H1 (cell line): ENCODE results near the gene MACIR. TPM values are rescaled to one million over a fixed set of nuclear protein-coding genes. Genes with fewer than 3 reads are reported as not detected.

Source experiments
- CTCF ChIA-PET: fragments of 300-600 bp; sonication (Branson Sonifier 250); formaldehyde crosslinking; loops from one replicate; lab custom pipeline; 2021; ENCODE audit not compliant: partially characterized antibody; lab: Charles Lee
- POLR2A ChIA-PET: fragments of 300-600 bp; sonication (Branson Sonifier 250); formaldehyde crosslinking; loops from one replicate; lab custom pipeline; 2021; ENCODE audit warnings: inconsistent platforms; ENCODE audit not compliant: partially characterized antibody; lab: Charles Lee
- DNase-seq, 2 experiments: peaks; one replicate each; pipeline versions ENCODE4 v3.0.0 to v3.0.0-alpha.2; 2010 to 2022; ENCODE audit warnings: low spot score in 2 of 2, low read depth in 1 of 2, mixed read lengths in 1 of 2
- FAIRE-seq: peaks from 2 replicates; lab custom pipeline; 2011; peaks lifted over from hg19 to GRCh38; lab: Jason Lieb, UNC
- H2AFZ ChIP-seq: 2 replicates; pipeline ENCODE4 v1.8.1; 2012; ENCODE audit warnings: low read length, inconsistent platforms
- H2AK5ac ChIP-seq: 2 replicates; pipeline ENCODE4 v1.6.1; 2013; ENCODE audit warnings: low read depth, low read length
- H2BK120ac ChIP-seq: replicated peaks from 2 replicates; pipeline ENCODE3; 2013; ENCODE audit warnings: low read depth, low read length, inconsistent platforms
- H2BK12ac ChIP-seq: 2 replicates; pipeline ENCODE4 v1.6.1; 2013; ENCODE audit warnings: low read depth, low read length
- H2BK15ac ChIP-seq: 2 replicates; pipeline ENCODE4 v1.6.1; 2013; ENCODE audit warnings: low read length
- H2BK20ac ChIP-seq: 2 replicates; pipeline ENCODE4 v1.6.1; 2013; ENCODE audit warnings: low read length
- H2BK5ac ChIP-seq: 2 replicates; pipeline ENCODE4 v1.6.1; 2013; ENCODE audit warnings: low read depth, low read length
- H3K14ac ChIP-seq: 2 replicates; pipeline ENCODE4 v1.6.1; 2013; ENCODE audit warnings: inconsistent platforms; ENCODE audit not compliant: insufficient read length
- H3K18ac ChIP-seq: 2 replicates; pipeline ENCODE4 v1.6.1; 2013; ENCODE audit warnings: low read length; ENCODE audit errors: extremely low read depth
- H3K23ac ChIP-seq: 2 replicates; pipeline ENCODE4 v1.6.1; 2013; ENCODE audit warnings: inconsistent platforms; ENCODE audit not compliant: insufficient read length
- H3K23me2 ChIP-seq: 2 replicates; pipeline ENCODE4 v1.6.1; 2013; ENCODE audit warnings: low read depth, low read length
- H3K27ac ChIP-seq: 2 replicates; pipeline ENCODE4 v1.6.1; 2011; ENCODE audit warnings: low read depth, low read length, inconsistent platforms
- H3K27me3 ChIP-seq, 4 experiments: replicated peaks in 1 of 4; 1 replicate in 1 of 4; 2 replicates in 3 of 4; pipeline versions ENCODE4 v1.6.1 to v1.8.1; 2011 to 2013; ENCODE audit warnings: low read length in 3 of 4, mild to moderate bottlenecking in 3 of 4, inconsistent platforms in 2 of 4, mixed read lengths in 2 of 4, moderate library complexity in 1 of 4; ENCODE audit not compliant: control insufficient read depth in 3 of 4, insufficient read depth in 3 of 4; ENCODE audit errors: extremely low read depth in 1 of 4
- H3K36me3 ChIP-seq, 4 experiments: 2 replicates each; pipeline versions ENCODE4 v1.6.1 to v1.8.1; 2011 to 2013; ENCODE audit warnings: mild to moderate bottlenecking in 4 of 4, low read length in 3 of 4, moderate library complexity in 2 of 4, control low read depth in 1 of 4, inconsistent platforms in 1 of 4; ENCODE audit not compliant: insufficient read depth in 4 of 4, control insufficient read depth in 2 of 4
- H3K4ac ChIP-seq: replicated peaks from 2 replicates; pipeline ENCODE3; 2013; ENCODE audit warnings: low read length, low read depth, mixed read lengths, inconsistent platforms; ENCODE audit not compliant: insufficient read length
- H3K4me1 ChIP-seq, 4 experiments: replicated peaks in 1 of 4; 1 replicate in 1 of 4; 2 replicates in 3 of 4; pipeline versions ENCODE4 v1.6.1 to v1.8.1; 2011 to 2013; ENCODE audit warnings: low read length in 3 of 4, inconsistent platforms in 2 of 4, mixed read lengths in 1 of 4; ENCODE audit not compliant: insufficient read depth in 4 of 4, control insufficient read depth in 3 of 4
- H3K4me2 ChIP-seq, 2 experiments: 2 replicates each; pipeline versions ENCODE4 v1.6.1 to v1.8.1; 2011 to 2013; ENCODE audit warnings: low read depth in 2 of 2, low read length in 2 of 2, control low read depth in 1 of 2, inconsistent platforms in 1 of 2, mild to moderate bottlenecking in 1 of 2; ENCODE audit not compliant: insufficient read depth in 1 of 2
- H3K4me3 ChIP-seq, 4 experiments: fragments of 200-600, 300-600 bp in 1 of 4; sonication (generic), shearing (Covaris generic), sonication (Bioruptor Twin) in 1 of 4; 2 replicates each; pipeline versions ENCODE4 v1.5.1 to v1.8.1; 2011 to 2016; ENCODE audit warnings: low read length in 4 of 4, low read depth in 3 of 4, control low read depth in 2 of 4, inconsistent platforms in 2 of 4, mild to moderate bottlenecking in 2 of 4, mixed read lengths in 1 of 4, moderate library complexity in 1 of 4; ENCODE audit not compliant: insufficient read depth in 2 of 4; ENCODE audit errors: extremely low read depth in 1 of 4
- H3K56ac ChIP-seq: replicated peaks from 2 replicates; pipeline ENCODE3; 2013; ENCODE audit warnings: low read depth, mild to moderate bottlenecking, mixed read lengths, low read length, inconsistent platforms; ENCODE audit not compliant: insufficient read length
- H3K79me1 ChIP-seq: 2 replicates; pipeline ENCODE4 v1.6.1; 2013; ENCODE audit warnings: low read depth, low read length, control low read depth
- H3K79me2 ChIP-seq, 2 experiments: 2 replicates each; pipeline versions ENCODE4 v1.6.1 to v1.8.1; 2012 to 2013; ENCODE audit warnings: low read length in 2 of 2, mild to moderate bottlenecking in 2 of 2, inconsistent platforms in 1 of 2; ENCODE audit not compliant: insufficient read depth in 2 of 2, control insufficient read depth in 1 of 2
- H3K9ac ChIP-seq, 4 experiments: replicated peaks in 1 of 4; 1 replicate in 1 of 4; 2 replicates in 3 of 4; pipeline versions ENCODE4 v1.6.1 to v1.8.1; 2011 to 2013; ENCODE audit warnings: low read depth in 3 of 4, low read length in 3 of 4, control low read depth in 2 of 4, mild to moderate bottlenecking in 2 of 4, moderate library complexity in 2 of 4, inconsistent platforms in 1 of 4; ENCODE audit errors: extremely low read depth in 1 of 4
- H3K9me3 ChIP-seq, 2 experiments: 2 replicates each; pipeline versions ENCODE4 v1.6.1 to v1.8.1; 2012 to 2013; ENCODE audit warnings: mild to moderate bottlenecking in 2 of 2, moderate library complexity in 2 of 2, control low read depth in 1 of 2, inconsistent platforms in 1 of 2, low read depth in 1 of 2, low read length in 1 of 2, mixed read lengths in 1 of 2; ENCODE audit not compliant: insufficient read depth in 2 of 2
- H4K20me1 ChIP-seq, 2 experiments: replicated peaks in 1 of 2; 2 replicates each; pipeline versions ENCODE3 to v1.8.1; 2011 to 2013; ENCODE audit warnings: inconsistent platforms in 2 of 2, low read length in 2 of 2, mild to moderate bottlenecking in 1 of 2; ENCODE audit not compliant: insufficient read depth in 2 of 2, control insufficient read depth in 1 of 2
- H4K5ac ChIP-seq: 2 replicates; pipeline ENCODE4 v1.6.1; 2013; ENCODE audit warnings: low read length, low read depth, mixed read lengths, inconsistent platforms; ENCODE audit not compliant: insufficient read length
- H4K8ac ChIP-seq: 2 replicates; pipeline ENCODE4 v1.8.0; 2013; ENCODE audit warnings: mild to moderate bottlenecking, moderate library complexity, low read length, inconsistent platforms; ENCODE audit not compliant: insufficient read depth; ENCODE audit errors: extremely low read depth
- H4K91ac ChIP-seq: replicated peaks from 2 replicates; pipeline ENCODE3; 2013; ENCODE audit warnings: low read length, mixed read lengths, inconsistent platforms; ENCODE audit not compliant: insufficient read length
- BRCA1 ChIP-seq: IDR thresholded peaks from 2 replicates; pipeline ENCODE4 v1.6.1; 2012; ENCODE audit warnings: low read depth, low read length, improper control_type of control experiment
- CEBPB ChIP-seq: IDR thresholded peaks from 2 replicates; pipeline ENCODE4 v1.6.1; 2012; ENCODE audit warnings: low read depth, low read length
- E2F6 ChIP-seq: IDR thresholded peaks from 2 replicates; pipeline ENCODE4 v1.6.1; 2012; ENCODE audit warnings: inconsistent platforms
- EZH2 ChIP-seq: fragments of 200-600 bp; sonication (generic); IDR thresholded peaks from 2 replicates; pipeline ENCODE4 v1.7.1; 2012; ENCODE audit warnings: low read depth, mild to moderate bottlenecking, moderate library complexity, low read length, inconsistent platforms; ENCODE audit not compliant: severe bottlenecking
- GABPA ChIP-seq: IDR thresholded peaks from 2 replicates; pipeline ENCODE4 v1.6.1; 2011; ENCODE audit warnings: mild to moderate bottlenecking, low read length, moderate library complexity, borderline replicate concordance; ENCODE audit not compliant: insufficient read depth
- GTF2F1 ChIP-seq: IDR thresholded peaks from 2 replicates; pipeline ENCODE4 v1.6.1; 2012; ENCODE audit warnings: low read depth, low read length, improper control_type of control experiment, borderline replicate concordance
- KDM1A ChIP-seq: fragments of 200-600, 300-600 bp; sonication (generic); IDR thresholded peaks from 2 replicates; pipeline ENCODE4 v1.7.1; 2016; ENCODE audit warnings: mild to moderate bottlenecking, low read length, borderline replicate concordance
- MAFK ChIP-seq: IDR thresholded peaks from 2 replicates; pipeline ENCODE4 v1.6.1; 2012; ENCODE audit warnings: low read depth, mild to moderate bottlenecking, improper control_type of control experiment, low read length
- SP4 ChIP-seq: IDR thresholded peaks from 2 replicates; pipeline ENCODE4 v1.6.1; 2012; ENCODE audit warnings: low read length, inconsistent platforms
- polyA plus RNA-seq, 7 experiments: library from polyadenylated mRNA; depleted of rRNA in 3 of 7; stranded (reverse) in 5 of 7; unstranded in 2 of 7; fragments of >200 nt in 5 of 7; fragments of 200-250 nt in 2 of 7; gene quantifications; 1 replicate in 5 of 7; 2 replicates in 1 of 7; 4 replicates in 1 of 7; pipeline versions ENCODE4 v1.2.1 to v1.2.3, GENCODE V29; 2011 to 2013; ENCODE audit warnings: missing spikeins in 2 of 7, mixed read lengths in 2 of 7
- total RNA-seq: library from RNA; stranded (reverse); fragmentation: NEBNext Ultra II Directional; extraction: Animal tissue kit (Norgen Biotek cat#: 25700); gene quantifications from 2 replicates; pipeline ENCODE4 v1.2.1, GENCODE V29; 2021

The MACIR gene
- total and polyA plus RNA-seq, 2 of the 8 experiments (the other 6 are each of a cell fraction or from before 2014, with no cell fraction given) = 8.0 to 19.2 TPM

- TF ChIP-seq CEBPB (no peak), MAFK (no peak), GABPA (no peak), EZH2 (no peak), GTF2F1 (no peak), E2F6 (no peak), SP4 (no peak), KDM1A (no peak), BRCA1 (no peak)
- FAIRE-seq (no peak), DNase-seq (no peak)
- Histone ChIP-seq H3K27ac (no peak overlapping the region), H3K23me2 (no peaks in the 10 kb centered on the region), H3K9me3 (0 out of 4 replicates have a peak, but pooled peaks cover 0 to 2% of the 10 kb centered on the region in 2 experiments), H4K20me1 (no peaks in the 10 kb centered on the region), H4K5ac (no peak overlapping the region), H4K91ac (no peak overlapping the region), H3K36me3 (no peaks in the 10 kb centered on the region), H3K14ac (no peak overlapping the region), H2BK20ac (no peak overlapping the region), H3K27me3 (no peaks in the 10 kb centered on the region), H2BK120ac (no peak overlapping the region), H3K4me2 (no peak overlapping the region), H3K4ac (no peak overlapping the region), H3K23ac (no peak overlapping the region), H3K79me2 (no peaks in the 10 kb centered on the region), H2AFZ (no peak overlapping the region), H4K8ac (no peak overlapping the region), H2BK15ac (no peak overlapping the region), H3K4me3 (no peak overlapping the region), H3K79me1 (no peaks in the 10 kb centered on the region), H3K56ac (no peak overlapping the region), H2BK12ac (no peak overlapping the region), H2BK5ac (no peak overlapping the region), H3K18ac (no peak overlapping the region), H2AK5ac (no peak overlapping the region), H3K4me1 (no peaks in the 10 kb centered on the region; a peak in 1 of 7 replicates), H3K9ac (no peak overlapping the region)
- ChIA-PET POLR2A (no interaction called here), CTCF (no interaction called here)
Observed at GRCh38 chr5:103244398-103244797, 14.2 kb upstream of the MACIR start.
